Esophagus muscularis mucosa (tissue), 4 donors: ENCODE measurements around the gene MBNL1.

Source experiments
- EP300 ChIP-seq: sonication (generic); formaldehyde crosslinking; IDR thresholded peaks from one replicate; pipeline ENCODE4 v1.6.1; 2017; ENCODE audit warnings: antibody characterized with exemption
- POLR2A ChIP-seq: fragments of 450-650 bp; IDR thresholded peaks from one replicate; pipeline ENCODE4 v1.6.1; 2017; ENCODE audit warnings: antibody characterized with exemption, moderate library complexity, mild to moderate bottlenecking, low read depth
- TF ChIP-seq, protein P1 (sequence below), 3 experiments: fragments of 200-600 bp in 2 of 3; fragments of 450-650 bp in 1 of 3; sonication (generic) in 2 of 3; IDR thresholded peaks; one replicate each; pipeline ENCODE4 v1.5.1; 2017 to 2019; ENCODE audit warnings: antibody characterized with exemption in 3 of 3, mild to moderate bottlenecking in 2 of 3, moderate library complexity in 1 of 3

DNA sequence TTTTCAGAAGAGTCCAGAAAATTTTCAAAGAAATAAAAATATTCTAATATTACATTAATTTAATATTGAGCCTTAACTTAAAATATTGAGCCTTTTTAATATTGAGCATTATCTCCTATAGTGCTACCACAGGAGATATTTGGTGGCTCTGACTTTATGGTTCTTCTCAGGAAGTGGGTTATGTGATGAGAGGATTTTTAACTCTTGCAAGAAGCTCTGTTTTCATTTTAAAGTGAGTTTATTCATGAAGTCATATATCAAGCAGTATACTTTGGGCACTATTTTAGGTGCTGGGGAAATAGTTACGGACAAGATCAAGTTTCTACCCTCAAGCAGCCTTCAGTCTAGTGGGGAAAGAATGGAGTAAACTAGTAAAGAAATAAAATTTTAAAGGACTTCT lies 13.4 kb upstream of the MBNL1 start:
- TF ChIP-seq, protein P1, sequence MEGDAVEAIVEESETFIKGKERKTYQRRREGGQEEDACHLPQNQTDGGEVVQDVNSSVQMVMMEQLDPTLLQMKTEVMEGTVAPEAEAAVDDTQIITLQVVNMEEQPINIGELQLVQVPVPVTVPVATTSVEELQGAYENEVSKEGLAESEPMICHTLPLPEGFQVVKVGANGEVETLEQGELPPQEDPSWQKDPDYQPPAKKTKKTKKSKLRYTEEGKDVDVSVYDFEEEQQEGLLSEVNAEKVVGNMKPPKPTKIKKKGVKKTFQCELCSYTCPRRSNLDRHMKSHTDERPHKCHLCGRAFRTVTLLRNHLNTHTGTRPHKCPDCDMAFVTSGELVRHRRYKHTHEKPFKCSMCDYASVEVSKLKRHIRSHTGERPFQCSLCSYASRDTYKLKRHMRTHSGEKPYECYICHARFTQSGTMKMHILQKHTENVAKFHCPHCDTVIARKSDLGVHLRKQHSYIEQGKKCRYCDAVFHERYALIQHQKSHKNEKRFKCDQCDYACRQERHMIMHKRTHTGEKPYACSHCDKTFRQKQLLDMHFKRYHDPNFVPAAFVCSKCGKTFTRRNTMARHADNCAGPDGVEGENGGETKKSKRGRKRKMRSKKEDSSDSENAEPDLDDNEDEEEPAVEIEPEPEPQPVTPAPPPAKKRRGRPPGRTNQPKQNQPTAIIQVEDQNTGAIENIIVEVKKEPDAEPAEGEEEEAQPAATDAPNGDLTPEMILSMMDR (IDR thresholded peaks at IDR 0.05) = no peak
- TF ChIP-seq POLR2A = no peak
- no peak for TF ChIP-seq EP300
